GM23338 (cell line): ENCODE results near the gene ATF7IP2. TPM values are rescaled to one million over a fixed set of nuclear protein-coding genes. Genes with fewer than 3 reads are reported as not detected.

ENCODE experiments used
- ATAC-seq: fragments of 200-7000 bp; cut with Tn5 transposase; 3 replicates; pipeline ENCODE4 v1.9.1; 2020
- DNase-seq: peaks from one replicate; pipeline ENCODE4 v3.0.0-alpha.2; 2015; ENCODE audit warnings: low spot score
- H2AFZ ChIP-seq: fragments of 200-600 bp; sonication (generic); 2 replicates; pipeline ENCODE4 v1.8.0; 2016; ENCODE audit warnings: antibody characterized with exemption, mild to moderate bottlenecking, moderate library complexity
- H3F3A ChIP-seq: fragments of 200-600 bp; sonication (generic); replicated peaks from 2 replicates; pipeline ENCODE4 v1.8.0; 2017; ENCODE audit warnings: antibody characterized with exemption, mixed run types, low read depth
- H3K27ac ChIP-seq: fragments of 200-600 bp; sonication (generic); 2 replicates; pipeline ENCODE4 v1.6.1; 2016; ENCODE audit warnings: low read depth
- H3K27me3 ChIP-seq: fragments of 200-600 bp; sonication (generic); 2 replicates; pipeline ENCODE4 v1.8.0; 2016; ENCODE audit warnings: mild to moderate bottlenecking, mixed run types, moderate library complexity; ENCODE audit not compliant: insufficient read depth
- H3K36me3 ChIP-seq: fragments of 200-600 bp; sonication (generic); 2 replicates; pipeline ENCODE4 v1.8.0; 2016; ENCODE audit warnings: mild to moderate bottlenecking; ENCODE audit not compliant: insufficient read depth
- H3K4me1 ChIP-seq: fragments of 200-600 bp; sonication (generic); 2 replicates; pipeline ENCODE4 v1.8.0; 2016; ENCODE audit warnings: mild to moderate bottlenecking, moderate library complexity; ENCODE audit not compliant: insufficient read depth
- H3K4me2 ChIP-seq: fragments of 200-600 bp; sonication (generic); 2 replicates; pipeline ENCODE4 v1.7.1; 2017; ENCODE audit warnings: mixed run types
- H3K4me3 ChIP-seq: fragments of 200-600 bp; sonication (generic); 2 replicates; pipeline ENCODE4 v1.6.1; 2016; ENCODE audit warnings: mixed run types
- H3K79me2 ChIP-seq: fragments of 200-600 bp; sonication (generic); replicated peaks from 2 replicates; pipeline ENCODE4 v1.8.0; 2017; ENCODE audit warnings: mild to moderate bottlenecking; ENCODE audit not compliant: insufficient read depth
- H3K9me2 ChIP-seq: fragments of 200-600 bp; sonication (generic); 2 replicates; pipeline ENCODE4 v1.8.0; 2017; ENCODE audit not compliant: insufficient read depth
- H4K20me1 ChIP-seq: fragments of 200-600 bp; sonication (generic); replicated peaks from 2 replicates; pipeline ENCODE4 v1.8.0; 2017; ENCODE audit warnings: mild to moderate bottlenecking; ENCODE audit not compliant: insufficient read depth
- H3K27ac Mint-ChIP-seq: 2 replicates; pipeline ENCODE4 v1.8.0; 2020; ENCODE audit warnings: inconsistent platforms, mild to moderate bottlenecking, moderate library complexity, mixed read lengths
- H3K27me3 Mint-ChIP-seq: 3 replicates; pipeline ENCODE4 v1.8.0; 2022; ENCODE audit warnings: low read depth, mild to moderate bottlenecking, moderate library complexity, mixed read lengths, inconsistent platforms; ENCODE audit not compliant: insufficient read depth, poor library complexity
- H3K36me3 Mint-ChIP-seq: 3 replicates; pipeline ENCODE4 v1.8.0; 2021; ENCODE audit warnings: low read depth, mild to moderate bottlenecking, inconsistent platforms, moderate library complexity, mixed read lengths
- H3K4me1 Mint-ChIP-seq: 3 replicates; pipeline ENCODE4 v1.8.0; 2020; ENCODE audit warnings: mild to moderate bottlenecking, inconsistent platforms, mixed read lengths
- H3K4me3 Mint-ChIP-seq: 3 replicates; pipeline ENCODE4 v1.8.0; 2021; ENCODE audit warnings: moderate library complexity, mild to moderate bottlenecking, inconsistent platforms, mixed read lengths
- H3K9me3 Mint-ChIP-seq: 3 replicates; pipeline ENCODE4 v1.8.0; 2020; ENCODE audit warnings: moderate library complexity, mild to moderate bottlenecking, inconsistent platforms, mixed read lengths
- CREB1 ChIP-seq: fragments of 250-450 bp; sonication (Bioruptor Pico); IDR thresholded peaks from 2 replicates; pipeline ENCODE4 v1.5.0; 2020; ENCODE audit warnings: low read depth, mild to moderate bottlenecking, moderate library complexity
- CTCF ChIP-seq, 2 experiments: fragments of 200-600 bp in 1 of 2; sonication (generic) in 1 of 2; conservative IDR thresholded peaks; 2 replicates each; pipeline versions ENCODE4 v1.5.1 to v1.6.1; 2016 to 2017; ENCODE audit warnings: antibody characterized with exemption in 2 of 2, low read depth in 2 of 2, mild to moderate bottlenecking in 2 of 2, moderate library complexity in 1 of 2
- EZH2 ChIP-seq: fragments of 200-600 bp; sonication (generic); IDR thresholded peaks from one replicate; pipeline ENCODE4 v1.8.0; 2017; ENCODE audit warnings: antibody characterized with exemption, mild to moderate bottlenecking, low read depth; ENCODE audit not compliant: unreplicated experiment
- EZH2phosphoT487 ChIP-seq: fragments of 200-600 bp; sonication (generic); IDR thresholded peaks from one replicate; pipeline ENCODE4 v1.8.1; 2018; ENCODE audit warnings: antibody characterized with exemption; ENCODE audit not compliant: unreplicated experiment
- JUNB ChIP-seq: IDR thresholded peaks from one replicate; pipeline ENCODE4 v1.6.1; 2016; ENCODE audit warnings: antibody characterized with exemption; ENCODE audit not compliant: unreplicated experiment
- POLR2AphosphoS5 ChIP-seq: IDR thresholded peaks from 2 replicates; pipeline ENCODE4 v1.6.1; 2016; ENCODE audit warnings: antibody characterized with exemption, low read depth
- REST ChIP-seq: IDR thresholded peaks from one replicate; pipeline ENCODE4 v1.6.1; 2018; ENCODE audit warnings: antibody characterized with exemption; ENCODE audit not compliant: unreplicated experiment
- ZNF114 ChIP-seq: fragments of 250-450 bp; sonication (Bioruptor Pico); IDR thresholded peaks from 2 replicates; pipeline ENCODE4 v1.5.0; 2020; ENCODE audit warnings: mild to moderate bottlenecking, moderate library complexity
- ZNF331 ChIP-seq: fragments of 250-450 bp; sonication (Bioruptor Pico); IDR thresholded peaks from 2 replicates; pipeline ENCODE4 v1.5.0; 2020; ENCODE audit warnings: low read depth, mild to moderate bottlenecking, moderate library complexity
- ZNF462 ChIP-seq: fragments of 250-450 bp; sonication (Bioruptor Pico); IDR thresholded peaks from 2 replicates; pipeline ENCODE4 v1.5.0; 2020; ENCODE audit warnings: mild to moderate bottlenecking, moderate library complexity
- polyA plus RNA-seq: library from polyadenylated mRNA; unstranded; fragments of >200 nt; fragmentation: Nextera tagmentation; extraction: Ambion mirVana; gene quantifications from 2 replicates; pipeline ENCODE4 v1.2.1, GENCODE V29; 2016
- total RNA-seq: library from RNA; depleted of rRNA; stranded (reverse); fragments of >200 nt; shearing (Covaris generic); gene quantifications from 2 replicates; pipeline ENCODE4 v1.2.3, GENCODE V29; 2014

The ATF7IP2 gene
- total and polyA plus RNA-seq, 2 experiments from 2014 or later, result 27.9 to 55.7 TPM

- H3K36me3 ChIP-seq, result peaks cover 6% of the 10 kb centered on the region; the same call in 1 of the 2 replicates
- no peak overlapping the region for H3K4me3 ChIP-seq
- Mint-ChIP-seq H3K27ac (no peak overlapping the region), H3K36me3 (peaks cover 13% of the 10 kb centered on the region; the same call in 2 of the 3 replicates), H3K4me3 (no peak overlapping the region), H3K9me3 (peaks cover 7% of the 10 kb centered on the region; the same call in 2 of the 3 replicates), H3K4me1 (peaks cover 6% of the 10 kb centered on the region; the same call in 2 of the 3 replicates), H3K27me3 (peaks cover 6% of the 10 kb centered on the region)
- no peaks in the 10 kb centered on the region for H3F3A ChIP-seq
- DNase-seq (no peak), ATAC-seq (no peak)
- peaks cover 4% of the 10 kb centered on the region; the same call in 1 of the 2 replicates for H3K9me2 ChIP-seq
- H2AFZ ChIP-seq, result no peak overlapping the region
- H3K4me2 ChIP-seq, result no peak overlapping the region
- no peaks in the 10 kb centered on the region for H3K27me3 ChIP-seq
- peaks cover 21% of the 10 kb centered on the region for H3K79me2 ChIP-seq
- no peaks in the 10 kb centered on the region; the same call in 1 of the 2 replicates for H4K20me1 ChIP-seq
- no peak overlapping the region for H3K27ac ChIP-seq
- TF ChIP-seq JUNB (no peak), ZNF462 (no peak), REST (no peak), EZH2 (no peak), CREB1 (CRISPR knock-in tag) (no peak), CTCF (conservative IDR thresholded peaks at IDR 0.05; ENCODE audit: low read depth in 2 of 2) (no peak), ZNF331 (CRISPR knock-in tag) (no peak), POLR2AphosphoS5 (no peak), ZNF114 (no peak), EZH2phosphoT487 (no peak)
- H3K4me1 ChIP-seq, result no peaks in the 10 kb centered on the region; the same call in 1 of the 2 replicates
Measured at GRCh38 chr16:10383626-10384025, 2.2 kb upstream of the ATF7IP2 start.
